Right cardiac atrium (tissue), 5 donors: Measurements from ENCODE around the gene PLAC9. TPM values are rescaled to one million over a fixed set of nuclear protein-coding genes. Genes with fewer than 3 reads are reported as not detected.
"Not testable (repeated sequence)": the region's sequence is repeated elsewhere in the genome, so short reads cannot be mapped to it uniquely, and the experiment has no call there.

Experiments
- ATAC-seq, 2 donors: fragments of 200-7000 bp; cut with Tn5 transposase; one replicate each; pipeline versions ENCODE4 v1.8.0 to v1.9.1; 2020; ENCODE audit warnings: moderate library complexity in 2 of 2, mild to moderate bottlenecking in 1 of 2
- DNase-seq, 3 donors: peaks; one replicate each; pipeline ENCODE4 v3.0.0-alpha.2; 2020
- H3K27ac ChIP-seq: one replicate; pipeline ENCODE4 v1.5.1; 2013; ENCODE audit warnings: mild to moderate bottlenecking, low read length, control low read depth, moderate library complexity
- H3K27me3 ChIP-seq: one replicate; pipeline ENCODE4 v1.6.1; 2013; ENCODE audit not compliant: control insufficient read depth, insufficient read depth
- H3K4me1 ChIP-seq: one replicate; pipeline ENCODE4 v1.6.1; 2013; ENCODE audit warnings: low read length; ENCODE audit not compliant: control insufficient read depth, insufficient read depth
- H3K4me3 ChIP-seq: one replicate; pipeline ENCODE4 v1.5.1; 2013; ENCODE audit warnings: low read length, control low read depth
- H3K9me3 ChIP-seq: one replicate; pipeline ENCODE4 v1.6.1; 2013; ENCODE audit warnings: low read length; ENCODE audit not compliant: control insufficient read depth
- WGBS: extraction: QIAGEN DNeasy Blood & Tissue Kit; methylation state at CpG from one replicate; pipeline ENCODE4 v1.1.7; 2013; 5-methylcytosine and 5-hydroxymethylcytosine counted together
- intact Hi-C, 4 donors: fragments of 100-400 bp; cut with DNase I; formaldehyde crosslinking; loops; one replicate each; pipeline versions ENCODE4 v1.11.0 to v1.14.0; 2022 to 2023
- polyA plus RNA-seq: library from polyadenylated mRNA; stranded (reverse); fragments of 200-250 nt; gene quantifications from one replicate; pipeline ENCODE4 v1.2.3, GENCODE V29; 2013
- total RNA-seq, 4 donors: library from RNA; stranded (reverse); fragmentation: NEBNext Ultra II Directional; extraction: Animal tissue kit (Norgen Biotek cat#: 25700); gene quantifications; one replicate each; pipeline ENCODE4 v1.2.1, GENCODE V29; 2021
- donor health status: healthy with polysubstance abuse.
- donor health status: DM: no; HTN: yes; CAD: no.
- donor health status: DM: no; HTN: no; CAD: no.
- donor health status: DM: no; HTN: yes; CAD: no; lungs with severe emphysema.
- donor health status: DM: yes; HTN: yes; CAD: no.

PLAC9 gene
- total and polyA plus RNA-seq, 5 donors = 47.5 to 92.2 (median 63.9) TPM

- Histone ChIP-seq H3K27me3 (no peaks in the 10 kb centered on the region), H3K27ac (peak overlapping the region; percentile 19), H3K4me3 (no peak overlapping the region), H3K9me3 (peaks cover 3% of the 10 kb centered on the region), H3K4me1 (no peaks in the 10 kb centered on the region)
- intact Hi-C loops = no loop called here
- DNase-seq (no peak), ATAC-seq (peak in 1 of 2 donors; percentile 14)
- 84% methylated on average over 1 of the region's 1 CpG for WGBS
Measured at GRCh38 chr10:80110986-80111385, 21.5 kb upstream of the PLAC9 start.

- ATAC-seq (no peak), DNase-seq (no peak)
- intact Hi-C loops = no loop called here
- Histone ChIP-seq H3K27ac (no peak overlapping the region), H3K27me3 (no peaks in the 10 kb centered on the region), H3K4me3 (no peak overlapping the region), H3K9me3 (no peaks in the 10 kb centered on the region), H3K4me1 (peaks cover 4% of the 10 kb centered on the region)
- WGBS = 73% methylated on average over 4 of the region's 4 CpGs
Measured at GRCh38 chr10:80118669-80119068, 13.9 kb upstream of the PLAC9 start.

GRCh38 chr10:80122110-80122710 is 10.3 kb upstream of the PLAC9 start:
- no peak for DNase-seq
- H3K4me1 ChIP-seq = peaks cover 4% of the 10 kb centered on the region
- peak overlapping the region; percentile 10 for H3K27ac ChIP-seq

GRCh38 chr10:80122746-80123145 is 9.8 kb upstream of the PLAC9 start:
- no peaks in the 10 kb centered on the region for H3K27me3 ChIP-seq
- WGBS = 63% methylated on average over 2 of the region's 2 CpGs
- H3K9me3 ChIP-seq = no peaks in the 10 kb centered on the region
- ATAC-seq = no peak
- intact Hi-C loops = no loop called here
- H3K4me1 ChIP-seq = peaks cover 4% of the 10 kb centered on the region
- H3K27ac ChIP-seq = no peak overlapping the region
- DNase-seq = no peak
- H3K4me3 ChIP-seq = no peak overlapping the region

More at GRCh38 chr10:80122110-80122710, 10.3 kb upstream of the PLAC9 start:
- Histone ChIP-seq H3K4me3 (no peak overlapping the region), H3K9me3 (no peaks in the 10 kb centered on the region), H3K27me3 (no peaks in the 10 kb centered on the region)
- ATAC-seq = no peak
- intact Hi-C loops = no loop called here

GRCh38 chr10:80126876-80127275 is 5.7 kb upstream of the PLAC9 start:
- ATAC-seq (peak; percentile 86 to 91), DNase-seq (peak; percentile 53 to 71 (median 64))
- H3K27ac ChIP-seq = peak overlapping the region; percentile 20
- H3K27me3 ChIP-seq = no peaks in the 10 kb centered on the region
- intact Hi-C loops = no loop called here
- H3K9me3 ChIP-seq = no peaks in the 10 kb centered on the region
- H3K4me3 ChIP-seq = no peak overlapping the region
- 33% methylated on average over 4 of the region's 4 CpGs for WGBS
- peaks cover 4% of the 10 kb centered on the region for H3K4me1 ChIP-seq

GRCh38 chr10:80131499-80131901 is 1.0 kb upstream of the PLAC9 start:
- 66% methylated on average over 6 of the region's 6 CpGs for WGBS
- Histone ChIP-seq H3K27me3 (no peaks in the 10 kb centered on the region), H3K27ac (peak overlapping the region; percentile 3), H3K4me1 (peaks cover 1% of the 10 kb centered on the region), H3K9me3 (no peaks in the 10 kb centered on the region), H3K4me3 (no peak overlapping the region)
- no peak for ATAC-seq
- intact Hi-C loops = loop anchor here in 3 of 4 donors (5.0 to 10.0 kb wide), 2 partner anchors 54 to 57 kb away; partner anchors contain the start of gene TMEM254 (in 3 of the 3)
- DNase-seq = no peak

- DNase-seq = peak; percentile 77 to 88 (median 84)
- H3K4me3 ChIP-seq = peak overlapping the region; percentile 52
- ATAC-seq = peak; percentile 28 to 30
- H3K27me3 ChIP-seq = no peaks in the 10 kb centered on the region
- peaks cover 4% of the 10 kb centered on the region for H3K4me1 ChIP-seq
- H3K9me3 ChIP-seq = no peaks in the 10 kb centered on the region
- intact Hi-C loops = loop anchor here in 3 of 4 donors (5.0 to 10.0 kb wide), 2 partner anchors 56 to 58 kb away; partner anchors contain the start of gene TMEM254 (in 3 of the 3)
- 25% methylated on average over 6 of the region's 6 CpGs for WGBS
- H3K27ac ChIP-seq = peak overlapping the region; percentile 99
Measured at GRCh38 chr10:80133206-80133605, 676 bp downstream of the PLAC9 start.

GRCh38 chr10:80133687-80134086 is 1.2 kb downstream of the PLAC9 start:
- Histone ChIP-seq H3K27ac (peak overlapping the region; percentile 99), H3K4me3 (peak overlapping the region; percentile 52)
- intact Hi-C loops = loop anchor here in 3 of 4 donors (5.0 to 10.0 kb wide), 2 partner anchors 56 to 59 kb away; partner anchors contain the start of gene TMEM254 (in 3 of the 3)
- not testable (repeated sequence) for ATAC-seq, H3K27me3 ChIP-seq, H3K4me1 ChIP-seq, DNase-seq, H3K9me3 ChIP-seq
- 54% methylated on average over 9 of the region's 9 CpGs for WGBS

- intact Hi-C loops = loop anchor here in 2 of 4 donors (10.0 kb wide), 1 partner anchor 61 kb away; the partner anchor contains the start of gene TMEM254 (in 2 of the 2)
- no peaks in the 10 kb centered on the region for H3K27me3 ChIP-seq
- 32% methylated on average over 8 of the region's 8 CpGs for WGBS
- H3K27ac ChIP-seq = peak overlapping the region; percentile 91
- peak; percentile 90 to 91 for ATAC-seq
- DNase-seq = peak; percentile 98 to 99 (median 98)
- peaks cover 4% of the 10 kb centered on the region for H3K4me1 ChIP-seq
- H3K4me3 ChIP-seq = no peak overlapping the region
- H3K9me3 ChIP-seq = no peaks in the 10 kb centered on the region
Measured at GRCh38 chr10:80136134-80136571, 3.6 kb downstream of the PLAC9 start.

- Histone ChIP-seq H3K27ac (peak overlapping the region; percentile 88), H3K27me3 (no peaks in the 10 kb centered on the region), H3K4me3 (no peak overlapping the region), H3K4me1 (peaks cover 4% of the 10 kb centered on the region), H3K9me3 (no peaks in the 10 kb centered on the region)
- 55% methylated on average over 14 of the region's 14 CpGs for WGBS
- peak; percentile 65 to 74 for ATAC-seq
- intact Hi-C loops = loop anchor here in 2 of 4 donors (10.0 kb wide), 1 partner anchor 62 kb away; the partner anchor contains the start of gene TMEM254 (in 2 of the 2)
- peak; percentile 83 to 89 (median 85) for DNase-seq
Measured at GRCh38 chr10:80137031-80137862, 4.7 kb downstream of the PLAC9 start.

- intact Hi-C loops = loop anchor here in 2 of 4 donors (10.0 kb wide), 1 partner anchor 63 kb away; the partner anchor contains the start of gene TMEM254 (in 2 of the 2)
- H3K27ac ChIP-seq = peak overlapping the region; percentile 88
- no peaks in the 10 kb centered on the region for H3K9me3 ChIP-seq
- DNase-seq (no peak), ATAC-seq (no peak)
- no peak overlapping the region for H3K4me3 ChIP-seq
- 48% methylated on average over 4 of the region's 4 CpGs for WGBS
- H3K27me3 ChIP-seq = no peaks in the 10 kb centered on the region
- H3K4me1 ChIP-seq = peaks cover 4% of the 10 kb centered on the region
Measured at GRCh38 chr10:80137920-80138319, 5.4 kb downstream of the PLAC9 start.
